ENCODE data around the gene SPACDR. TPM values are rescaled to one million over a fixed set of nuclear protein-coding genes. Genes with fewer than 3 reads are reported as not detected.

Gene SPACDR
- total and polyA plus RNA-seq, 9 of the 15 experiments (the other 6 are each of a cell fraction or from before 2014, with no cell fraction given): 0.07 to 0.55 (median 0.14) TPM; not detected in 1

DNA sequence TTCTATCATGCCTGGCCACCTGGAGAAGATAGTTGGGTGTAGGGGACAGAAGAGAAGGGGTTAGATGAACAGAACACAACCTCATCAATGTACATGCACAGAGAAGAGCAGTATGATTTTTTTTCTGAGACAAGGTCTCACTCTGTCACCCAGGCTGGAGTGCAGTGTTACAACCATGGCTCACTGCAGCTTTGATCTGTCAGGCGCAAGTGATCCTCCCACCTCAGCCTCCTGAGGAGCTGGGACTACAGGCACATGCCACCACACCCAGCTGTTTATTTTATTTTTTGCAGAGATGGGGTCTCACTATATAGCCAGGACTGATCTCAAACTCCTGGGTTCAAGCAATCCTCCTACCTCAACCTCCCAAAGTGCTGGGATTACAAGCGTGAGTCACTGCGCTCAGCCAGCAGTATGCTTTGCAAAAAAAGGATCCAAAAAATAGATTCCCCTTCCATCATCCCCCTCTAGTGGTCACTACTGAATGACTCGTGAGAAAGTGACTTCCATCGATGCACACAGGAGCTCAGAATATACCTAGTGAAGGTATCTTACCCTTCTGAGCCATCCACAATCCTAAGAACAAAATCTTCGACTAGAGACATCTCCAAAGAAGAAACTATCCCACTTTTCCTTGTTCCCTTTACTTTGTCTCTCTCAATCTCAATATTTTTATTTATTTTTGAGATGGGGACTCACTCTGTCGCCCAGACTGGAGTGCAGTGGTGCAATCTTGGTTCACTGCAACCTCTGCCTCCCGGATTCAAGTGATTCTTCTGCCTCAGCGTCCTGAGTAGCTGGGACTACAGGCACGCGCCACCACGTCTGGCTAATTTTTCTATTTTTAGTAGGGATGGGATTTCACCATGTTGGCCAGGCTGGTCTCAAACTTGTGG is 56.5 kb downstream of the SPACDR start (continued):
- TF ChIP-seq MNT (conservative IDR thresholded peaks at IDR 0.05) (no peak), ZNF384 (IDR thresholded peaks at IDR 0.05; ENCODE audit: low read depth, low read length) (peak; percentile 80), FOXP1 (CRISPR knock-in tag; IDR thresholded peaks at IDR 0.05) (no peak), E2F1 (CRISPR knock-in tag; IDR thresholded peaks at IDR 0.05) (no peak), C11orf30 (IDR thresholded peaks at IDR 0.05; ENCODE audit: low read depth) (peak; percentile 52; the same call in 1 of the 2 replicates), CTCF (IDR thresholded peaks at IDR 0.05 in 2 of 3, conservative IDR thresholded peaks at IDR 0.05 in 1 of 3; ENCODE audit: insufficient read depth in 2 of 3, low read depth in 1 of 3, low read length in 3 of 3) (peak; percentile 74 to 92 (median 86)), FOS (IDR thresholded peaks at IDR 0.05; ENCODE audit: extremely low read depth, insufficient read length) (no peak), XRCC5 (IDR thresholded peaks at IDR 0.05; ENCODE audit: low read depth, low read length) (no peak), ZZZ3 (IDR thresholded peaks at IDR 0.05) (no peak)

All from K562 (cell line).